Vagina (tissue), 2 donors: ENCODE results near the gene ANXA11.

Experiments
- CTCF ChIP-seq, 3 experiments: fragments of 450-650 bp in 2 of 3; fragments of 200-600 bp in 1 of 3; sonication (generic) in 1 of 3; IDR thresholded peaks; one replicate each; pipeline ENCODE4 v1.5.1; 2017 to 2019; ENCODE audit warnings: antibody characterized with exemption in 3 of 3, mild to moderate bottlenecking in 2 of 3, moderate library complexity in 2 of 3
- POLR2A ChIP-seq, 2 donors: fragments of 450-650 bp; IDR thresholded peaks; one replicate each; pipeline ENCODE4 v1.6.1; 2017; ENCODE audit warnings: antibody characterized with exemption in 2 of 2, mild to moderate bottlenecking in 2 of 2, moderate library complexity in 2 of 2

- no peak for TF ChIP-seq POLR2A (IDR thresholded peaks at IDR 0.05)
- no peak for TF ChIP-seq CTCF (IDR thresholded peaks at IDR 0.05)
These were observed 4.9 kb upstream of the ANXA11 start for GRCh38 chr10:80210259-80210658.
